Uterus (tissue), 4 donors: ENCODE data around the gene B3GNT2. TPM values are rescaled to one million over a fixed set of nuclear protein-coding genes. Genes with fewer than 3 reads are reported as not detected.
"Not testable (repeated sequence)": the region's sequence is repeated elsewhere in the genome, so short reads cannot be mapped to it uniquely, and the experiment has no call there.

Source experiments
- DNase-seq, 2 donors: peaks; one replicate each; pipeline ENCODE4 v3.0.0-alpha.2; 2019 to 2020
- H3K27ac ChIP-seq, 2 donors: fragments of 200-600 bp; sonication (generic); 1 replicate in 1 of 2; 2 replicates in 1 of 2; pipeline ENCODE4 v1.5.1; 2016 to 2018
- H3K27me3 ChIP-seq, 2 donors: fragments of 200-600 bp; sonication (generic); one replicate each; pipeline ENCODE4 v1.5.1; 2018 to 2019; ENCODE audit warnings: control low read depth in 1 of 2
- H3K36me3 ChIP-seq, 2 donors: fragments of 200-600 bp; sonication (generic); one replicate each; pipeline ENCODE4 v1.5.1; 2019; ENCODE audit warnings: control low read depth in 1 of 2
- H3K4me1 ChIP-seq, 2 donors: fragments of 200-600 bp; sonication (generic); one replicate each; pipeline ENCODE4 v1.5.1; 2018 to 2019; ENCODE audit warnings: control low read depth in 1 of 2
- H3K4me3 ChIP-seq, 2 donors: fragments of 200-600 bp; sonication (generic); 1 replicate in 1 of 2; 2 replicates in 1 of 2; pipeline ENCODE4 v1.5.1; 2018 to 2019; ENCODE audit warnings: mild to moderate bottlenecking in 1 of 2
- H3K9me3 ChIP-seq, 2 donors: fragments of 200-600 bp; sonication (generic); one replicate each; pipeline ENCODE4 v1.5.1; 2019; ENCODE audit warnings: control low read depth in 1 of 2
- CTCF ChIP-seq, 4 experiments: fragments of 200-600 bp in 2 of 4; fragments of 450-650 bp in 2 of 4; sonication (generic) in 2 of 4; IDR thresholded peaks; one replicate each; pipeline ENCODE4 v1.5.1; 2016 to 2019; ENCODE audit warnings: antibody characterized with exemption in 4 of 4, mild to moderate bottlenecking in 2 of 4, moderate library complexity in 1 of 4
- POLR2A ChIP-seq, 2 donors: fragments of 450-650 bp; IDR thresholded peaks; one replicate each; pipeline ENCODE4 v1.6.1; 2016; ENCODE audit warnings: antibody characterized with exemption in 2 of 2, mild to moderate bottlenecking in 1 of 2, moderate library complexity in 1 of 2
- intact Hi-C: fragments of 100-400 bp; cut with DNase I; formaldehyde crosslinking; loops from one replicate; pipeline ENCODE4 v1.15.1; 2023; ENCODE audit warnings: low total_unique reads
- total RNA-seq, 4 donors: library from RNA; depleted of rRNA in 3 of 4; stranded (reverse); fragments of >200 nt in 3 of 4; gene quantifications; one replicate each; pipeline versions ENCODE4 v1.1.0 to v1.2.4, GENCODE V29; 2014 to 2023
- donor health status: DM: yes; HTN: yes; CAD: no.

The B3GNT2 gene
- total RNA-seq, 4 donors from 2014 or later = 15.9 to 42.4 (median 25.5) TPM

GRCh38 chr2:62151306-62151638, 44.6 kb upstream of the B3GNT2 start:
- no peaks in the 10 kb centered on the region for H3K4me1 ChIP-seq
- no peaks in the 10 kb centered on the region for H3K9me3 ChIP-seq
- H3K36me3 ChIP-seq = no peaks in the 10 kb centered on the region
- H3K4me3 ChIP-seq = no peak overlapping the region
- TF ChIP-seq POLR2A (IDR thresholded peaks at IDR 0.05) (no peak), CTCF (IDR thresholded peaks at IDR 0.05) (no peak)
- intact Hi-C loops = no loop called here
- no peak overlapping the region for H3K27ac ChIP-seq
- DNase-seq = no peak
- no peaks in the 10 kb centered on the region for H3K27me3 ChIP-seq

- H3K9me3 ChIP-seq = no peaks in the 10 kb centered on the region
- no peaks in the 10 kb centered on the region for H3K36me3 ChIP-seq
- no peak overlapping the region for H3K4me3 ChIP-seq
- no peak for TF ChIP-seq POLR2A (IDR thresholded peaks at IDR 0.05)
- TF ChIP-seq CTCF (IDR thresholded peaks at IDR 0.05) = no peak
- no peaks in the 10 kb centered on the region for H3K4me1 ChIP-seq
- intact Hi-C loops = no loop called here
- H3K27ac ChIP-seq = no peak overlapping the region
- DNase-seq = no peak
- no peaks in the 10 kb centered on the region for H3K27me3 ChIP-seq
Measured at GRCh38 chr2:62152000-62152399, 43.9 kb upstream of the B3GNT2 start.

- no peak overlapping the region for H3K4me3 ChIP-seq
- intact Hi-C loops = no loop called here
- H3K9me3 ChIP-seq = no peaks in the 10 kb centered on the region
- no peaks in the 10 kb centered on the region for H3K4me1 ChIP-seq
- H3K27me3 ChIP-seq = no peaks in the 10 kb centered on the region
- H3K27ac ChIP-seq = no peak overlapping the region
- no peak for DNase-seq
- TF ChIP-seq CTCF (IDR thresholded peaks at IDR 0.05) (no peak), POLR2A (IDR thresholded peaks at IDR 0.05) (no peak)
- H3K36me3 ChIP-seq = no peaks in the 10 kb centered on the region
Measured at GRCh38 chr2:62156861-62157496, 38.9 kb upstream of the B3GNT2 start.

- TF ChIP-seq POLR2A (IDR thresholded peaks at IDR 0.05) (no peak), CTCF (IDR thresholded peaks at IDR 0.05) (no peak)
- Histone ChIP-seq H3K4me3 (no peak overlapping the region), H3K27me3 (no peaks in the 10 kb centered on the region), H3K9me3 (no peaks in the 10 kb centered on the region), H3K27ac (no peak overlapping the region), H3K36me3 (no peaks in the 10 kb centered on the region), H3K4me1 (no peaks in the 10 kb centered on the region)
- intact Hi-C loops = no loop called here
- DNase-seq = no peak
Measured at GRCh38 chr2:62158444-62159121, 37.3 kb upstream of the B3GNT2 start.

GRCh38 chr2:62160691-62161090, 35.2 kb upstream of the B3GNT2 start:
- H3K4me1 ChIP-seq, H3K36me3 ChIP-seq, H3K27me3 ChIP-seq, H3K4me3 ChIP-seq, intact Hi-C loops, DNase-seq, H3K27ac ChIP-seq, H3K9me3 ChIP-seq: not testable (repeated sequence)
